Suprapubic skin (tissue), 4 donors: Measurements from ENCODE around the gene NUBP1.

Experiments
- EP300 ChIP-seq: sonication (generic); formaldehyde crosslinking; IDR thresholded peaks from one replicate; pipeline ENCODE4 v1.6.1; 2017; ENCODE audit warnings: antibody characterized with exemption
- POLR2A ChIP-seq, 2 donors: fragments of 450-650 bp; IDR thresholded peaks; one replicate each; pipeline ENCODE4 v1.6.1; 2017; ENCODE audit warnings: antibody characterized with exemption in 2 of 2, mild to moderate bottlenecking in 2 of 2, moderate library complexity in 2 of 2
- POLR2AphosphoS5 ChIP-seq, 3 donors: sonication (generic); formaldehyde crosslinking; IDR thresholded peaks; one replicate each; pipeline ENCODE4 v1.6.1; 2017; ENCODE audit warnings: antibody characterized with exemption in 3 of 3
- TF ChIP-seq, protein P1 (sequence below), 2 donors: fragments of 200-600 bp in 1 of 2; fragments of 450-650 bp in 1 of 2; sonication (generic) in 1 of 2; IDR thresholded peaks; one replicate each; pipeline ENCODE4 v1.5.1; 2016 to 2019; ENCODE audit warnings: antibody characterized with exemption in 2 of 2, mild to moderate bottlenecking in 1 of 2, moderate library complexity in 1 of 2

DNA sequence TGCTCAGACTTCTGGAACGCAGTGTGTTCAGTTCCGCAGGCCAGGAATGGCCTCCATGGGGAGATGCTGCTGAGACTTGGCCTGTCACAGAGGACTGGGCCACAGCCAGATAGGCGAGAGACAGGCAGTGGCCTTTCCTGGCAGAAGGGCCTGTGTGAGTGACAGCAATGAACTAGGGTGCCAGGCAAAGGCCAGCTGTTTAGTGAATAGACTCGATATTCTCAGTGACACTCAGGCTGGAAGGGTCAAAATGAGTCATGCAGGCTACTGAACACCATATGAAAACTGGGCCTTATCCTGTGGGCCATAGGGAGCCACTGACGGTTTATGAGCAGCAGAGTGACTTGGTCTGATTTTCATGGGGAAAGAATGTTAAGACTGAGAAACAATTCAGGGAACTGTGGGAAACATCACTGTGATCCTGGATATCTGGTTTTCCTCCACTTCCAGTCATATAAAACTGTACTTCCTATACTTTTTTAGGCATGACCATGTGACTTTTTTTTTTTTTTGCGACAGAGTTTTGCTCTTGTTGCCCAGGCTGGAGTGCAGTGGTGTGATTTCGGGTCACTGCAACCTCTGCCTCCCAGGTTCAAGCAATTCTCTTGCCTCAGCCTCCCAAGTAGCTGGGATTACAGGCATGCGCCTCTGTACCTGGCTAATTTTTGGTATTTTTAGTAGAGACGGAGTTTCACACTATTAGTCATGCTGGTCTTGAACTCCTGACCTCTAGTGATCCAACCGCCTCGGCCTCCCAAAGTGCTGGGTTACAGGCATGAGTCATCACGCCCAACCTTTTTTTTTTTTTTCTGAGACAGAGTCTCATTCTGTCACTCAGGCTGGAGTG is 5.2 kb upstream of the NUBP1 start:
- peak in 1 of 3 donors; percentile 44 for TF ChIP-seq POLR2AphosphoS5 (IDR thresholded peaks at IDR 0.05)
- TF ChIP-seq, protein P1, sequence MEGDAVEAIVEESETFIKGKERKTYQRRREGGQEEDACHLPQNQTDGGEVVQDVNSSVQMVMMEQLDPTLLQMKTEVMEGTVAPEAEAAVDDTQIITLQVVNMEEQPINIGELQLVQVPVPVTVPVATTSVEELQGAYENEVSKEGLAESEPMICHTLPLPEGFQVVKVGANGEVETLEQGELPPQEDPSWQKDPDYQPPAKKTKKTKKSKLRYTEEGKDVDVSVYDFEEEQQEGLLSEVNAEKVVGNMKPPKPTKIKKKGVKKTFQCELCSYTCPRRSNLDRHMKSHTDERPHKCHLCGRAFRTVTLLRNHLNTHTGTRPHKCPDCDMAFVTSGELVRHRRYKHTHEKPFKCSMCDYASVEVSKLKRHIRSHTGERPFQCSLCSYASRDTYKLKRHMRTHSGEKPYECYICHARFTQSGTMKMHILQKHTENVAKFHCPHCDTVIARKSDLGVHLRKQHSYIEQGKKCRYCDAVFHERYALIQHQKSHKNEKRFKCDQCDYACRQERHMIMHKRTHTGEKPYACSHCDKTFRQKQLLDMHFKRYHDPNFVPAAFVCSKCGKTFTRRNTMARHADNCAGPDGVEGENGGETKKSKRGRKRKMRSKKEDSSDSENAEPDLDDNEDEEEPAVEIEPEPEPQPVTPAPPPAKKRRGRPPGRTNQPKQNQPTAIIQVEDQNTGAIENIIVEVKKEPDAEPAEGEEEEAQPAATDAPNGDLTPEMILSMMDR (IDR thresholded peaks at IDR 0.05), result no peak
- no peak for TF ChIP-seq POLR2A (IDR thresholded peaks at IDR 0.05)
- TF ChIP-seq EP300, result no peak
